ENCODE measurements around the gene DGKB.

DNA sequence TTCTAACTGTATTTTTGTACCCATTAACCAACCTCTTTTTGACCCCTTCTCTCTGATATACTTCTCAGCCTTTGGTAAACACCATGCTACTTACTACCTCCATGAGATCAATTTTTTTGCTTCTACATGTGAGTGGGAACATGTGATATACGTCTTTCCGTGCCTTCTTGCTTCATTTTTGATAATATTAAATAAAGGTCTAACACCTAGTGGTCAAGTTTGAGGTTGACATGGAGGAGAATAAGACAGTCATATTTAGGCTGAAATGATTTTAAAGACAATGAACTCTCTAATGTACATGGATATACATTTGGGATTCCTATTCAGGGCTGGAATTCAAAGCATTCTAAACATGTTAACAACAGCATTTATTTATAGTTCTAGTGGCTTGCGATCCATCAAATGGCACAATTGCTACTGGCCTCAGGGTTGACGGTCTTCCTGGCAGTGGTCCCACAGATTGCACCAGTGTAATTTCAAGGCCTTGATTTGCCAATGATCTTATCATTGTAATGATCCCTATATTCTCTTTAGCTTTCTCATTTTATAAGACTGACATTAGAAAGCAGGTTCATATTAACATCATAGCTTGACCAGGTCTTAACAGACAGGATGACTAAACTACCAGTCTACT is 597.2 kb downstream of the DGKB start:
- TF ChIP-seq, protein P1, sequence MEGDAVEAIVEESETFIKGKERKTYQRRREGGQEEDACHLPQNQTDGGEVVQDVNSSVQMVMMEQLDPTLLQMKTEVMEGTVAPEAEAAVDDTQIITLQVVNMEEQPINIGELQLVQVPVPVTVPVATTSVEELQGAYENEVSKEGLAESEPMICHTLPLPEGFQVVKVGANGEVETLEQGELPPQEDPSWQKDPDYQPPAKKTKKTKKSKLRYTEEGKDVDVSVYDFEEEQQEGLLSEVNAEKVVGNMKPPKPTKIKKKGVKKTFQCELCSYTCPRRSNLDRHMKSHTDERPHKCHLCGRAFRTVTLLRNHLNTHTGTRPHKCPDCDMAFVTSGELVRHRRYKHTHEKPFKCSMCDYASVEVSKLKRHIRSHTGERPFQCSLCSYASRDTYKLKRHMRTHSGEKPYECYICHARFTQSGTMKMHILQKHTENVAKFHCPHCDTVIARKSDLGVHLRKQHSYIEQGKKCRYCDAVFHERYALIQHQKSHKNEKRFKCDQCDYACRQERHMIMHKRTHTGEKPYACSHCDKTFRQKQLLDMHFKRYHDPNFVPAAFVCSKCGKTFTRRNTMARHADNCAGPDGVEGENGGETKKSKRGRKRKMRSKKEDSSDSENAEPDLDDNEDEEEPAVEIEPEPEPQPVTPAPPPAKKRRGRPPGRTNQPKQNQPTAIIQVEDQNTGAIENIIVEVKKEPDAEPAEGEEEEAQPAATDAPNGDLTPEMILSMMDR (IDR thresholded peaks at IDR 0.05), result no peak
- no peak for TF ChIP-seq POLR2A (IDR thresholded peaks at IDR 0.05)

Measured in gastroesophageal sphincter (tissue), 3 donors.